Esophagus squamous epithelium (tissue), 4 donors: Measurements from ENCODE around the gene IL17RB.

Experiments
- CTCF ChIP-seq, 6 experiments: fragments of 450-650 bp in 4 of 6; fragments of 200-600 bp in 2 of 6; sonication (generic) in 2 of 6; IDR thresholded peaks; one replicate each; pipeline ENCODE4 v1.5.1; 2016 to 2019; ENCODE audit warnings: antibody characterized with exemption in 6 of 6, mild to moderate bottlenecking in 4 of 6, moderate library complexity in 4 of 6
- POLR2A ChIP-seq, 4 donors: fragments of 450-650 bp; IDR thresholded peaks; one replicate each; pipeline ENCODE4 v1.6.1; 2017; ENCODE audit warnings: antibody characterized with exemption in 4 of 4, mild to moderate bottlenecking in 4 of 4, moderate library complexity in 3 of 4

- no peak for TF ChIP-seq CTCF (IDR thresholded peaks at IDR 0.05)
- no peak for TF ChIP-seq POLR2A (IDR thresholded peaks at IDR 0.05)
These were observed 29.2 kb upstream of the IL17RB start for GRCh38 chr3:53817211-53817610.
